ENCODE data around the gene POLG2. TPM values are rescaled to one million over a fixed set of nuclear protein-coding genes. Genes with fewer than 3 reads are reported as not detected.

POLG2 gene
- total and polyA plus RNA-seq, 9 of the 15 experiments (the other 6 are each of a cell fraction or from before 2014, with no cell fraction given): 13.4 to 44.8 (median 37.0) TPM

DNA sequence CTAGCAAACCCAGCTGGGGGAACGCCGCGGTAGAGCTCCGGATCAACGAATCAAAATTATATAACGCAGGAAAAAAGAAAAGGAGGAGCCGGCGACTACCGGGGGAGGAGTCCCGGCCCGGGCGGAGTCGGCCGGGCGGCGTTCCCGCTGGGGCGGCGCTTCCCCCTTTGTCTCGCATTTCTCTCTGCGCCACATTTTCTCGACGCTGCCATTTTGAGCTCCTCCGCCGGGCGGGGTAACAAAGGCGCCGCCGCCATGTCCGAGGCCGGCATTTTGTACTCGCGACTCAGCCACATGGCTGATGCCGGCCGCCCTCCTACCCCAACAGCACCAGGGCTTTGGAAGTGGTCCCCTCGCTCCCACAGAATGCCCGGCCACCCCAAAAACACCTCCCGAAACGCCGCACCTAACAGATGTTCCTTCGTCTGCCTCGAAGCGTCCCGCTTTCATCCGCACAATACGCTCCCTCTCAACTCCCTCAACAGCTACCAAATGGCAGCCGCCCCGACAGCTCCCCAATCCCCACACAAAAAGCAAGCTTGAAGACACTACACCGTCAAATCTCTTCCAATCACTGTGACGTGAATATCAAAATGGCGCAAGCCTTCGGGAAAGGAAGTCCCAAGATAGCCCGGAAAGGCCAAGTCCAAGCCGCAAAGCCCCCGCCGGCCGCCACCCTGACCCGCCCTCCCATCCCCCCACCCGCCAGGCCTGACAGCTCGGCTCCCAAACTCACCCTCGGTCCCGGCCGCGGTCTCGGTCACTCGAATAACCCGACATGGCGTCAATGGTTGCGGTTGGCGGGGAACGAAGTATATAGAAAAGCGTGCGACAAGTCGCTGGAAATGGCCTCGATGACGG lies 8.7 kb upstream of the POLG2 start (continued):
- TF ChIP-seq, protein P1, sequence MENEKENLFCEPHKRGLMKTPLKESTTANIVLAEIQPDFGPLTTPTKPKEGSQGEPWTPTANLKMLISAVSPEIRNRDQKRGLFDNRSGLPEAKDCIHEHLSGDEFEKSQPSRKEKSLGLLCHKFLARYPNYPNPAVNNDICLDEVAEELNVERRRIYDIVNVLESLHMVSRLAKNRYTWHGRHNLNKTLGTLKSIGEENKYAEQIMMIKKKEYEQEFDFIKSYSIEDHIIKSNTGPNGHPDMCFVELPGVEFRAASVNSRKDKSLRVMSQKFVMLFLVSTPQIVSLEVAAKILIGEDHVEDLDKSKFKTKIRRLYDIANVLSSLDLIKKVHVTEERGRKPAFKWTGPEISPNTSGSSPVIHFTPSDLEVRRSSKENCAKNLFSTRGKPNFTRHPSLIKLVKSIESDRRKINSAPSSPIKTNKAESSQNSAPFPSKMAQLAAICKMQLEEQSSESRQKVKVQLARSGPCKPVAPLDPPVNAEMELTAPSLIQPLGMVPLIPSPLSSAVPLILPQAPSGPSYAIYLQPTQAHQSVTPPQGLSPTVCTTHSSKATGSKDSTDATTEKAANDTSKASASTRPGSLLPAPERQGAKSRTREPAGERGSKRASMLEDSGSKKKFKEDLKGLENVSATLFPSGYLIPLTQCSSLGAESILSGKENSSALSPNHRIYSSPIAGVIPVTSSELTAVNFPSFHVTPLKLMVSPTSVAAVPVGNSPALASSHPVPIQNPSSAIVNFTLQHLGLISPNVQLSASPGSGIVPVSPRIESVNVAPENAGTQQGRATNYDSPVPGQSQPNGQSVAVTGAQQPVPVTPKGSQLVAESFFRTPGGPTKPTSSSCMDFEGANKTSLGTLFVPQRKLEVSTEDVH (IDR thresholded peaks at IDR 0.05; ENCODE audit: low read depth, partially characterized antibody): no peak
- TF ChIP-seq TFAP4 (CRISPR knock-in tag; IDR thresholded peaks at IDR 0.05; ENCODE audit: borderline replicate concordance) (peak; percentile 51; the same call in 1 of the 2 replicates), ZBTB43 (CRISPR knock-in tag; IDR thresholded peaks at IDR 0.05) (no peak), LEF1 (IDR thresholded peaks at IDR 0.05) (no peak), HMG20A (CRISPR knock-in tag; conservative IDR thresholded peaks at IDR 0.05) (no peak), MGA (IDR thresholded peaks at IDR 0.05) (no peak), ZFP30 (CRISPR knock-in tag; IDR thresholded peaks at IDR 0.05; ENCODE audit: borderline replicate concordance) (no peak), FOXM1 (IDR thresholded peaks at IDR 0.05; ENCODE audit: low read depth) (no peak), FOXM1 (CRISPR knock-in tag; IDR thresholded peaks at IDR 0.05; ENCODE audit: low read depth) (no peak; the same call in 1 of the 2 replicates)
